Transverse colon (tissue), 4 donors: ENCODE results near the gene XYLT1. TPM values are rescaled to one million over a fixed set of nuclear protein-coding genes. Genes with fewer than 3 reads are reported as not detected.

ENCODE experiments used
- DNase-seq: peaks from one replicate; pipeline ENCODE4 v3.0.0-alpha.2; 2019
- H3K27ac ChIP-seq, 4 donors: fragments of 200-600 bp; sonication (generic); 2 replicates each; pipeline ENCODE4 v1.5.1; 2016 to 2018; ENCODE audit warnings: inconsistent platforms in 4 of 4
- H3K27me3 ChIP-seq: fragments of 200-600 bp; sonication (generic); 2 replicates; pipeline ENCODE4 v1.5.1; 2017; ENCODE audit warnings: inconsistent platforms
- H3K36me3 ChIP-seq, 4 donors: fragments of 200-600 bp; sonication (generic); 2 replicates each; pipeline ENCODE4 v1.5.1; 2017 to 2019; ENCODE audit warnings: inconsistent platforms in 4 of 4
- H3K4me1 ChIP-seq, 4 donors: fragments of 200-600 bp; sonication (generic); 2 replicates each; pipeline ENCODE4 v1.5.1; 2017 to 2020; ENCODE audit warnings: inconsistent platforms in 4 of 4
- H3K4me3 ChIP-seq, 4 donors: fragments of 200-600 bp; sonication (generic); 1 replicate in 1 of 4; 2 replicates in 3 of 4; pipeline versions ENCODE4 v1.5.1 to v1.6.1; 2017 to 2019; ENCODE audit warnings: inconsistent platforms in 4 of 4
- H3K9me3 ChIP-seq, 2 donors: fragments of 200-600 bp; sonication (generic); 2 replicates each; pipeline ENCODE4 v1.5.1; 2017 to 2019; ENCODE audit warnings: inconsistent platforms in 2 of 2
- EP300 ChIP-seq: sonication (generic); formaldehyde crosslinking; IDR thresholded peaks from one replicate; pipeline ENCODE4 v1.6.1; 2017; ENCODE audit warnings: antibody characterized with exemption, low read depth
- POLR2A ChIP-seq: fragments of 450-650 bp; IDR thresholded peaks from one replicate; pipeline ENCODE4 v1.6.1; 2016; ENCODE audit warnings: antibody characterized with exemption, mild to moderate bottlenecking, moderate library complexity
- POLR2AphosphoS5 ChIP-seq, 3 donors: sonication (generic); formaldehyde crosslinking; IDR thresholded peaks; one replicate each; pipeline ENCODE4 v1.6.1; 2016; ENCODE audit warnings: antibody characterized with exemption in 3 of 3
- WGBS, 2 donors: methylation state at CpG; one replicate each; pipeline ENCODE4 v1.1.5; 2018; ENCODE audit warnings: low coverage in 1 of 2; 5-methylcytosine and 5-hydroxymethylcytosine counted together
- in situ Hi-C, 4 donors: fragments of 200-750 bp; cut with MboI; loops; one replicate each; pipeline versions ENCODE4 v1.15.0 to v1.15.1; 2017; ENCODE audit warnings: low sequenced_read_pairs in 3 of 4, low pct_ligation_motif_present in 1 of 4, low pct_unique_long_range_greater_than_20kb in 1 of 4
- intact Hi-C: fragments of 100-400 bp; cut with DNase I; formaldehyde crosslinking; loops from one replicate; pipeline ENCODE4 v1.15.1; 2023; ENCODE audit warnings: low total_unique reads
- total RNA-seq, 4 donors: library from RNA; depleted of rRNA; stranded (reverse); fragments of >200 nt; gene quantifications; one replicate each; pipeline ENCODE4 v1.1.0, GENCODE V29; 2016
- TF ChIP-seq, protein P1 (sequence below), 5 experiments: fragments of 200-600 bp in 3 of 5; fragments of 450-650 bp in 2 of 5; sonication (generic) in 3 of 5; IDR thresholded peaks; 1 replicate in 2 of 5; 2 replicates in 3 of 5; pipeline ENCODE4 v1.5.1; 2016 to 2017; ENCODE audit warnings: antibody characterized with exemption in 5 of 5, inconsistent platforms in 3 of 5, mild to moderate bottlenecking in 2 of 5, moderate library complexity in 1 of 5

XYLT1 gene
- total RNA-seq, 4 donors from 2014 or later = 22.3 to 44.6 (median 39.4) TPM

DNA sequence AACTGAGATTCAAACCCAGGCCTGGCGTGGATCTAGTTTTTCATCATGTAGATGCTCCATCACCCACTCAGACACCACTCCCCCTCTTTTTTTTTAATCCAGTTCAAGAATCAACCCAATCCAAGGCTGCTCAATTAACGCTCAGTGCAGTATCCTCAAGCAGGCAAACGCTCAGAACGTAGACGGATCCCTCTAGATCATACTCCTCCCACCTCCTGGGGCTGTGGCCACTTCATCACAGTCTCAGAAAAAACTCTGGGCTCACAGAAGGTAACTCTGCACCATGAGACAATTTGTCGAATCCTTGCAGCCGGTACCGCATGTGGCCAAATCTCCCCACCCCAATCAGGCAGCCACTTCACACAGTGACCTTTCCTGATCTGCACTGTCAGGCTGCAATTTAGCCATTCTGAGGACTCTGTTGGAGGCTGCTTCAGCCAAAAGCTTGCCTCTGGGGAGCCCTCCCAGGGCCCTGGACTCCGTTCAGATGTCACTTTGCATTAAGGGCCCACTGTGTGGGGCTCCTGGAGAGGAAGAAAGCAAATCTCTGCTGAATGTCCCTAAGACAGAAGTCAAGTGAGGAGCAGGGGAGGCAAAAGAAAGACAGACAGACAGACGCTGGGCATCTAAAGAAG, 183.5 kb downstream of the XYLT1 start:
- no peaks in the 10 kb centered on the region for H3K36me3 ChIP-seq
- TF ChIP-seq POLR2AphosphoS5 (IDR thresholded peaks at IDR 0.05) (no peak), EP300 (no peak), POLR2A (no peak)
- TF ChIP-seq, protein P1, sequence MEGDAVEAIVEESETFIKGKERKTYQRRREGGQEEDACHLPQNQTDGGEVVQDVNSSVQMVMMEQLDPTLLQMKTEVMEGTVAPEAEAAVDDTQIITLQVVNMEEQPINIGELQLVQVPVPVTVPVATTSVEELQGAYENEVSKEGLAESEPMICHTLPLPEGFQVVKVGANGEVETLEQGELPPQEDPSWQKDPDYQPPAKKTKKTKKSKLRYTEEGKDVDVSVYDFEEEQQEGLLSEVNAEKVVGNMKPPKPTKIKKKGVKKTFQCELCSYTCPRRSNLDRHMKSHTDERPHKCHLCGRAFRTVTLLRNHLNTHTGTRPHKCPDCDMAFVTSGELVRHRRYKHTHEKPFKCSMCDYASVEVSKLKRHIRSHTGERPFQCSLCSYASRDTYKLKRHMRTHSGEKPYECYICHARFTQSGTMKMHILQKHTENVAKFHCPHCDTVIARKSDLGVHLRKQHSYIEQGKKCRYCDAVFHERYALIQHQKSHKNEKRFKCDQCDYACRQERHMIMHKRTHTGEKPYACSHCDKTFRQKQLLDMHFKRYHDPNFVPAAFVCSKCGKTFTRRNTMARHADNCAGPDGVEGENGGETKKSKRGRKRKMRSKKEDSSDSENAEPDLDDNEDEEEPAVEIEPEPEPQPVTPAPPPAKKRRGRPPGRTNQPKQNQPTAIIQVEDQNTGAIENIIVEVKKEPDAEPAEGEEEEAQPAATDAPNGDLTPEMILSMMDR (IDR thresholded peaks at IDR 0.05) = no peak
- no peak overlapping the region for H3K27ac ChIP-seq
- in situ Hi-C loops = no loop called here
- 84 to 91% methylated on average over 6 to 10 of the region's 10 CpGs for whole genome bisulfite sequencing, 2 donors
- H3K27me3 ChIP-seq = no peaks in the 10 kb centered on the region
- H3K4me3 ChIP-seq = no peak overlapping the region
- no peaks in the 10 kb centered on the region for H3K9me3 ChIP-seq
- peaks cover 0 to 5% (median 0%) of the 10 kb centered on the region in 4 donors for H3K4me1 ChIP-seq
- intact Hi-C loops = no loop called here
- DNase-seq = no peak

- Histone ChIP-seq H3K36me3 (no peaks in the 10 kb centered on the region), H3K27ac (no peak overlapping the region), H3K4me1 (peaks cover 0 to 5% (median 0%) of the 10 kb centered on the region in 4 donors), H3K4me3 (no peak overlapping the region), H3K9me3 (no peaks in the 10 kb centered on the region), H3K27me3 (no peaks in the 10 kb centered on the region)
- 94 to 100% methylated on average over 2 to 4 of the region's 4 CpGs for WGBS, 2 donors
- TF ChIP-seq EP300 = no peak
- TF ChIP-seq, protein P1 (IDR thresholded peaks at IDR 0.05) = no peak
- TF ChIP-seq POLR2AphosphoS5 (IDR thresholded peaks at IDR 0.05) = no peak
- TF ChIP-seq POLR2A = no peak
- no peak for DNase-seq
- in situ Hi-C loops (no loop called here), intact Hi-C loops (no loop called here)
Measured at GRCh38 chr16:17286443-17286842, 184.3 kb downstream of the XYLT1 start.

- H3K4me1 ChIP-seq = peaks cover 0 to 5% (median 1%) of the 10 kb centered on the region in 4 donors
- no peak overlapping the region for H3K4me3 ChIP-seq
- TF ChIP-seq, protein P1 (IDR thresholded peaks at IDR 0.05) = no peak
- no peak for TF ChIP-seq POLR2AphosphoS5 (IDR thresholded peaks at IDR 0.05)
- TF ChIP-seq POLR2A = no peak
- no peak for TF ChIP-seq EP300
- no peaks in the 10 kb centered on the region for H3K36me3 ChIP-seq
- intact Hi-C loops (no loop called here), in situ Hi-C loops (no loop called here)
- WGBS, 2 donors = 73 to 89% methylated on average over 6 to 8 of the region's 8 CpGs
- no peaks in the 10 kb centered on the region for H3K27me3 ChIP-seq
- no peaks in the 10 kb centered on the region for H3K9me3 ChIP-seq
- no peak for DNase-seq
- no peak overlapping the region for H3K27ac ChIP-seq
Measured at GRCh38 chr16:17283016-17283415, 187.7 kb downstream of the XYLT1 start.

DNA sequence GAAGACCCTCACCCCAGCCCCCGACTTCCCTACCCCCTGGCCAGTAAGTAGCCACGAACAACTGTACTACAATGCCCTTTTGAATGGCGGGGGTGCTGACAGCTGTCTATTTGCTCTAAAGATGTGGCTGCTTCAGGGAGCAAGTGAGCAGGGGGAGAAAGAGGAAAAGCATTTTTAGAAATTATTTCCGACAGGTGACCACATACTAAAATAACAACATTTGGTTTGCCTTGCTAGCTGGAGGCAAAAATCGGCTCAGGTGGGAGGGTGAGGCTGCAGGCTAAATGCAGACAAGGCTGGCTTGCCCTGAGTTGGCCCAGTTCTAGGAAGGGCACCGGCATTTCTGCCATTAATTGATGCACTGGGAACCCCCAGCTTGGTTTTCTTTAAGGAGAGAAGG, 188.5 kb downstream of the XYLT1 start:
- whole genome bisulfite sequencing, 2 donors = 66 to 77% methylated on average over 4 to 6 of the region's 6 CpGs
- in situ Hi-C loops = no loop called here
- no peak for TF ChIP-seq POLR2AphosphoS5 (IDR thresholded peaks at IDR 0.05)

GRCh38 chr16:17281052-17281451, 189.7 kb downstream of the XYLT1 start:
- no peaks in the 10 kb centered on the region for H3K36me3 ChIP-seq
- WGBS, 2 donors = 90% methylated on average over 7 of the region's 7 CpGs; no CpG with 5 or more reads in 1 of the 2 donors
- peaks cover 10 to 19% (median 14%) of the 10 kb centered on the region in 4 donors for H3K4me1 ChIP-seq
- TF ChIP-seq, protein P1 (IDR thresholded peaks at IDR 0.05) = no peak
- no peak for TF ChIP-seq EP300
- TF ChIP-seq POLR2AphosphoS5 (IDR thresholded peaks at IDR 0.05) = no peak
- no peak for TF ChIP-seq POLR2A
- no peaks in the 10 kb centered on the region for H3K9me3 ChIP-seq
- intact Hi-C loops = no loop called here
- no peak for DNase-seq
- no peak overlapping the region for H3K4me3 ChIP-seq
- in situ Hi-C loops = no loop called here
- H3K27me3 ChIP-seq = no peaks in the 10 kb centered on the region
- H3K27ac ChIP-seq = no peak overlapping the region

More for the DNA sequence above, 188.5 kb downstream of the XYLT1 start:
- Histone ChIP-seq H3K4me3 (no peak overlapping the region), H3K27ac (no peak overlapping the region), H3K4me1 (peaks cover 5 to 11% (median 8%) of the 10 kb centered on the region in 4 donors), H3K27me3 (no peaks in the 10 kb centered on the region), H3K36me3 (no peaks in the 10 kb centered on the region), H3K9me3 (no peaks in the 10 kb centered on the region)
- intact Hi-C loops = no loop called here
- no peak for DNase-seq
